GM12801 (cell line): ENCODE data around the gene ACAA1.

ENCODE experiments used
- TF ChIP-seq, protein P1 (sequence below): IDR thresholded peaks from one replicate; pipeline ENCODE4 v1.5.1; 2011; ENCODE audit warnings: control low read depth; ENCODE audit not compliant: insufficient read length; ENCODE audit errors: extremely low read depth

ACAA1 gene

GRCh38 chr3:38136393-38136776, 542 bp downstream of the ACAA1 start:
- TF ChIP-seq, protein P1, sequence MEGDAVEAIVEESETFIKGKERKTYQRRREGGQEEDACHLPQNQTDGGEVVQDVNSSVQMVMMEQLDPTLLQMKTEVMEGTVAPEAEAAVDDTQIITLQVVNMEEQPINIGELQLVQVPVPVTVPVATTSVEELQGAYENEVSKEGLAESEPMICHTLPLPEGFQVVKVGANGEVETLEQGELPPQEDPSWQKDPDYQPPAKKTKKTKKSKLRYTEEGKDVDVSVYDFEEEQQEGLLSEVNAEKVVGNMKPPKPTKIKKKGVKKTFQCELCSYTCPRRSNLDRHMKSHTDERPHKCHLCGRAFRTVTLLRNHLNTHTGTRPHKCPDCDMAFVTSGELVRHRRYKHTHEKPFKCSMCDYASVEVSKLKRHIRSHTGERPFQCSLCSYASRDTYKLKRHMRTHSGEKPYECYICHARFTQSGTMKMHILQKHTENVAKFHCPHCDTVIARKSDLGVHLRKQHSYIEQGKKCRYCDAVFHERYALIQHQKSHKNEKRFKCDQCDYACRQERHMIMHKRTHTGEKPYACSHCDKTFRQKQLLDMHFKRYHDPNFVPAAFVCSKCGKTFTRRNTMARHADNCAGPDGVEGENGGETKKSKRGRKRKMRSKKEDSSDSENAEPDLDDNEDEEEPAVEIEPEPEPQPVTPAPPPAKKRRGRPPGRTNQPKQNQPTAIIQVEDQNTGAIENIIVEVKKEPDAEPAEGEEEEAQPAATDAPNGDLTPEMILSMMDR: no peak

- TF ChIP-seq, protein P1: no peak
These were observed 3.1 kb downstream of the ACAA1 start for GRCh38 chr3:38133557-38134405.

DNA sequence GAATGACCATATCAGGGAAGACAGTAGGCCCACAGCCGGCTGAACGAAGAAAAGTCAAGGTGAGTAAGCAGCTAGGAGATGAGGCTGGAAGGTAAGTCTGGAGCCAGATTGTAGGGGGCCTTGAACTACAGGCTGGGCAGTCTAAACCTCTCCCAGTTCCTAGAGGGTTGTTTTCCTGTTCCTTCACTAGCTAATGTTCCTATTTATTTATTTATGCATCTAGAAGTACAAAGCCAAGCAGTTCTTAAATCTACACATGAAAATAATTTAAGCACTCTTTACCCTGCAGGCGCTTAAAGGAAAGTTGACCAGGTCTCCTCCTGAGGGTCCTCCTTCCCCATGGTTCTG, 3.7 kb downstream of the ACAA1 start:
- TF ChIP-seq, protein P1: no peak

DNA sequence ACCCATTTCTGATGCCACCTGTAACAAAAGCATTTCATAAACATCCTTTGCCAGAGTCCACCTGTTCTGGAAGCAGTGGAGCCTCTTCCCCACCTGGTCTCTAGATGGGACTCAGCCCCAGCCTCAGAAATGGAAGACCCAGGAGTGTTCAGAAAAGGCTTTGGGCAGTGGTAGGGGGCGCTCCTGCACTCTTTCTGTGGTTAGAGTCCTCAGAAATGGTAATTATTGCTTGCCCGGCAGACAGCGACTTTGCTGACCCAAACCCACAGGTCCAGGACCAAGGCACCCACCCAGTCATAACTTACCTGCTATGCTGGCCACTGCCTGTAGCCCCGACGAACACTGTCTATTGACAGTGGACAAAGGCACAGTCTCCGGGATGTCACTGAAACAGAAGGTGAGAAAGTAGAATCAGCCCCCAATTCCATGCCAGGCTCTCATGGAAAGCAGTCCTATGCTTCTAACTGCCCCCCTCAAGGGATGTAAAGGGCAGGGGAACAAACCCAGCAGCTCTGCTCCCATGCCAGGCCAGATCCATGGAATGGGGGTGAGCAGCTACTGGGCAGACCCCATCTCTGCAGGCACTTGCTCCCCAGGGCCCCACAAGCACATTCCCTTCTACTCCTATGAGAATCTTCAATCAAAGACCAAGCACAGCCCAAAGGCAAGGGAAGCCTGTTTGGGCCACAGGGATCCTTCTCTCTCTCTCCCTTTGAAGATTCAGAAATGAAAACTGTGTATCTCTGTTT, 5.1 kb downstream of the ACAA1 start:
- TF ChIP-seq, protein P1: no peak

- TF ChIP-seq, protein P1: no peak
These were observed 6.3 kb downstream of the ACAA1 start for GRCh38 chr3:38130631-38131065.

GRCh38 chr3:38129058-38129457, 7.9 kb downstream of the ACAA1 start:
- TF ChIP-seq, protein P1: no peak

GRCh38 chr3:38128303-38128655, 8.6 kb downstream of the ACAA1 start:
- TF ChIP-seq, protein P1: no peak
